GM21381 (cell line): ENCODE data around the gene HKDC1.
"Not testable (repeated sequence)": the region's sequence is repeated elsewhere in the genome, so short reads cannot be mapped to it uniquely, and the experiment has no call there.

Experiments
- ATAC-seq: cut with Tn5 transposase; IDR thresholded peaks from one replicate; pipeline ENCODE4 v1.9.1; 2021; ENCODE audit warnings: mild to moderate bottlenecking, moderate library complexity; ENCODE audit not compliant: unreplicated experiment

Gene HKDC1

GRCh38 chr10:69242040-69242851 is 22.1 kb downstream of the HKDC1 start:
- no peak for ATAC-seq

- ATAC-seq = no peak
Observed at GRCh38 chr10:69242852-69243212, 22.7 kb downstream of the HKDC1 start.

GRCh38 chr10:69243817-69244216 is 23.7 kb downstream of the HKDC1 start:
- no peak for ATAC-seq

- ATAC-seq = no peak
Observed at GRCh38 chr10:69246036-69246435, 25.9 kb downstream of the HKDC1 start.

- no peak for ATAC-seq
Observed at GRCh38 chr10:69246581-69247312, 26.6 kb downstream of the HKDC1 start.

GRCh38 chr10:69247313-69247710 is 27.2 kb downstream of the HKDC1 start:
- ATAC-seq = no peak

GRCh38 chr10:69248117-69248730 is 28.1 kb downstream of the HKDC1 start:
- no peak for ATAC-seq

GRCh38 chr10:69250041-69250440 is 29.9 kb downstream of the HKDC1 start:
- no peak for ATAC-seq

GRCh38 chr10:69251417-69251816 is 31.3 kb downstream of the HKDC1 start:
- ATAC-seq = not testable (repeated sequence)

- no peak for ATAC-seq
Observed at GRCh38 chr10:69253171-69253570, 33.0 kb downstream of the HKDC1 start.

- ATAC-seq = no peak
Observed at GRCh38 chr10:69254877-69255276, 34.7 kb downstream of the HKDC1 start.

- ATAC-seq = no peak
Observed at GRCh38 chr10:69259547-69260243, 39.6 kb downstream of the HKDC1 start.

GRCh38 chr10:69261184-69261583 is 41.1 kb downstream of the HKDC1 start:
- ATAC-seq = no peak

GRCh38 chr10:69262292-69262751 is 42.2 kb downstream of the HKDC1 start:
- no peak for ATAC-seq

GRCh38 chr10:69265521-69265920 is 45.4 kb downstream of the HKDC1 start:
- no peak for ATAC-seq

GRCh38 chr10:69268761-69269416 is 48.8 kb downstream of the HKDC1 start:
- no peak for ATAC-seq

- ATAC-seq = no peak
Observed at GRCh38 chr10:69269761-69270160, 49.6 kb downstream of the HKDC1 start.

- ATAC-seq = no peak
Observed at GRCh38 chr10:69270990-69271389, 50.9 kb downstream of the HKDC1 start.

- no peak for ATAC-seq
Observed at GRCh38 chr10:69272624-69273023, 52.5 kb downstream of the HKDC1 start.

- no peak for ATAC-seq
Observed at GRCh38 chr10:69275444-69275843, 55.3 kb downstream of the HKDC1 start.

- no peak for ATAC-seq
Observed at GRCh38 chr10:69276503-69276902, 56.4 kb downstream of the HKDC1 start.
